ENCODE results near the gene TTL. TPM values are rescaled to one million over a fixed set of nuclear protein-coding genes. Genes with fewer than 3 reads are reported as not detected.

The TTL gene
- total RNA-seq, 4 donors from 2014 or later: 22.3 to 41.6 (median 31.2) TPM

- no peak for TF ChIP-seq CTCF (IDR thresholded peaks at IDR 0.05; ENCODE audit: low read depth)
Measured at GRCh38 chr2:112481050-112481527, 867 bp upstream of the TTL start.

- TF ChIP-seq CTCF (IDR thresholded peaks at IDR 0.05; ENCODE audit: low read depth): no peak
Measured at GRCh38 chr2:112482309-112483041, 519 bp downstream of the TTL start.

GRCh38 chr2:112483042-112483473 is 1.1 kb downstream of the TTL start:
- TF ChIP-seq CTCF (IDR thresholded peaks at IDR 0.05; ENCODE audit: low read depth): no peak

DNA sequence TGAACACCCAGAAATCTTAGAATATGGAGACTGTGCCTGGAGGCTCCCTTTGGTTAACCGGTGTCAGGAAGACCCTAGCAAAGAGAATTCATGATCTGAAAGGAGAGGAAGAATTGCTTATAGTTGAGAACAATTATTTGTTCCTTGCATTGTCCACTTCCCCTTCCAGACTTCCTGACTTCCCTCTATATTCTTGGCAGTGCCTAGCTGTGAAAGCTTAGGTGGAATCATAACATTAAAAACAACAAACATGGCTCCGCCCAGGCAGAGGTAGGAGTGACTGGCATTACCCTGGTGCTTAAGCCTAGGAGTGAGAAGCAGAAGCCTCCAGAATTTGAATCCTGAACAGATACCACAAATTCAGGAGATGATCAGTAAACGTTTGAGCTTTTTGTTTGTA is 1.9 kb downstream of the TTL start:
- TF ChIP-seq CTCF (IDR thresholded peaks at IDR 0.05; ENCODE audit: low read depth): no peak

- TF ChIP-seq CTCF (IDR thresholded peaks at IDR 0.05; ENCODE audit: low read depth): no peak
Measured at GRCh38 chr2:112485849-112486248, 3.9 kb downstream of the TTL start.

DNA sequence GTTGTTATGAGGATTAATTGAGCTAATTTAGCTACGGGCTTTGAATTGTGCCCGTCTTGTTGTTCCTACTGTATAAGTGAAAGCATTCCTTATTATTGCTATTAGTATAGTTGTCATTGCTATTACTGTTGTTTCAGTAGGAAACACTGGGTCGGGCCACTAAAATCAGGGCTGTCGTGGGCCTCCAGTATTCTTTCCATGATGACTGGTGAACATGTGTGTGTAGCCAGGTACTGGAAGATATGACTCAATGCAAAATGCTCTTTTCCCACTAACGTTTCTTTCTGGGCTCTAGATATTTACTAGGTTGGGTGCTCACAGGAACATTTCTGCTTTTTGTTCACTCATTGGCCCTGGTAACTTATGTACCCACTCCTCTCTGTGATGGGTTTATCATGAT is 4.9 kb downstream of the TTL start:
- no peak for TF ChIP-seq CTCF (IDR thresholded peaks at IDR 0.05; ENCODE audit: low read depth)

- no peak for TF ChIP-seq CTCF (IDR thresholded peaks at IDR 0.05; ENCODE audit: low read depth)
Measured at GRCh38 chr2:112487444-112487961, 5.5 kb downstream of the TTL start.

Data from subcutaneous adipose tissue (tissue), 4 donors.